Fibroblast of gingiva (primary cell): ENCODE measurements around the gene DENND5B.
"Not testable (repeated sequence)": the region's sequence is repeated elsewhere in the genome, so short reads cannot be mapped to it uniquely, and the experiment has no call there.

Experiments
- DNase-seq: peaks from one replicate; pipeline ENCODE4 v3.0.0-alpha.2; 2011; ENCODE audit warnings: low read depth

DENND5B gene

DNA sequence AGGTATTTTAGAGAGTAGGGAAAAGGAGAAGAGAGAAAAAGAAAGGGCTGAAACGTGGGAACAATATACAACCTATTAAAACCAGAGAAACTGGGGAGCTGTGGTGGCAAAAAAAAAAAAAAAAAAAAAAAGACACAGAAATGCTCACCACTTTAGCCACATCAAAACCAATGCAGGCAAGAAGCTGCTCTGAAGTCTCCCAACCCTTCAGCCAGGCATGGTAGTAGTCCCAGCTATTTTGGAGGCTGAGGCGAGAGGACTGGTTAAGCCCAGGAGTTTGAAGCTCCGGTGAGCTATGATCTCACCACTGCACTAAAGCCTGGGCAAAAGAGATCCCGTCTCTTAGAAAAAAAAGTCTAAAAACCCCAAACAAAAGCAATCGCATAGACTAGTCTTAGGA, 33.2 kb downstream of the DENND5B start:
- DNase-seq = no peak

DNA sequence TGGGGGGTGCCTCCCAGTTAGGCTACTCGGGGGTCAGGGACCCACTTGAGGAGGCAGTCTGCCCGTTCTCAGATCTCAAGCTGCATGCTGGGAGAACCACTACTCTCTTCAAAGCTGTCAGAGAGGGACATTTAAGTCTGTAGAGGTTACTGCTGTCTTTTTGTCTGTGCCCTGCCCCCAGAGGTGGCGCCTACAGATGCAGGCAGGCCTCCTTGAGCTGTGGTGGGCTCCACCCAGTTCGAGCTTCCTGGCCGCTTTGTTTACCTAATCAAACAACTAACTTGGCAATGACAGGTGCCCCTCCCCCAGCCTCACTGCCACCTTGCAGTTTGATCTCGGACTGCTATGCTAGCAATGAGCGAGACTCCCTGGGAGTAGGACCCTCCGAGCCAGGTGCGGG, 35.5 kb downstream of the DENND5B start:
- DNase-seq = not testable (repeated sequence)

DNA sequence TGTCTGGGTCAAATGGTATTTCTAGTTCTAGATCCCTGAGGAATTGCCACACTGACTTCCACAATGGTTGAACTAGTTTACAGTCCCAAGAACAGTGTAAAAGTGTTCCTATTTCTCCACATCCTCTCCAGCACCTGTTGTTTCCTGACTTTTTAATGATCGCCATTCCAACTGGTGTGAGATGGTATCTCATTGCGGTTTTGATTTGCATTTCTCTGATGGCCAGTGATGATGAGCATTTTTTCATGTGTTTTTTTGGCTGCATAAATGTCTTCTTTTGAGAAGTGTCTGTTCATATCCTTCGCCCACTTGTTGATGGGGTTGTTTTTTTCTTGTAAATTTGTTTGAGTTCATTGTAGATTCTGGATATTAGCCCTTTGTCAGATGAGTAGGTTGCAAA, 40.3 kb downstream of the DENND5B start:
- not testable (repeated sequence) for DNase-seq

DNA sequence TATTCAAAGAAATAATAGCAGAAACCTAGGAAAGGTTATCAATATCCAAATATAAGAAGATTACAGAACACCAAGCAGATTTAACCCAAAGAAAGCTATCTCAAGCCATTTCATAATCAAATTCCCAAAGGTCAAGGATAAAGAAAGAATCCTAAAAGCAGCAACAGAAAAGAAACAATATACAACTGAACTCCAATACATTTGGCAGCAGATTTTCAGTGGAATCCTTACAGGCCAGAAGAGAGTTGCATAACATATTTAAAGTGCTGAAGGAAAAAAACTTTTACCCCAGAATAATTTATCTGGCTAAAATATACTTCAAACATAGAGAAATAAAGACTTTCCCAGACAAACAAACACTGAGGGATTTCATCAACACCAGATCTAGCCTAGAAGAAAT, 54.3 kb downstream of the DENND5B start:
- DNase-seq = peak; percentile 72

DNA sequence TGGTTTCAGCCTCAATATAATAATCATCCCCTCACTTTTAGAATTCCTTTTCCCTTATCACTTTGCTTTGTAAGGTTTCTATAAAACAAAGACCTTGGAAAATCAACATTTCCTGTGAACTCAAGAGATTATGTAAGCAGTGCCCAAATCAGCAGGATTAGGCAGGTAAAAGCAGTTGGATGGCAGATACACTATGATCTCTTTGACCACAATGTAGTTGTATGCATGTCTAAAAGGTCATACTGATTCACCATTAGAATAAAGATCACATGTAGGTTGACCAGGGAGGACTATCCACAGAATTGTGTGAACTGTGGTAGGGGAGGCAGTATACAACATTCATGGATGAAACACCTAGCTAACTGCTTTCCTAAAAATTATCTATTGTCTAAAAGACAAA, 57.5 kb downstream of the DENND5B start:
- no peak for DNase-seq

DNA sequence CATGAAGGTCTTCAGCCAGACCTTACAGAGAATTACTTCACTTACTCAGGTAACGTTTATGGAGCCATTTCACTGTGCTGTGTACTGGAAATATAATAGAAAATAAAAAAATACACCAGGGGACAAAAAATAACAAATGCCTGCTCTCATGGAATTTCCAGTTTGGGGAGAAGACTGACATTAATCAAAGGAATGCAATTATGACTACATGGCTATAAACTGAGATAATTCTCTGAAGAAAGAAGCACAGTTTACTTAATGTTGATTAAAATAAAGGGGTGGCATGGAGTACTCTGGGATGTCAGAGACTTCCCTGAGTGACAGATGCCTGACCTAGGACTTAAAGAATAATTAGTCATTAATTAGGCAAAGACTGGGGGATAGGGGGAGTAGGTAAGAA, 59.0 kb downstream of the DENND5B start:
- DNase-seq = no peak

DNA sequence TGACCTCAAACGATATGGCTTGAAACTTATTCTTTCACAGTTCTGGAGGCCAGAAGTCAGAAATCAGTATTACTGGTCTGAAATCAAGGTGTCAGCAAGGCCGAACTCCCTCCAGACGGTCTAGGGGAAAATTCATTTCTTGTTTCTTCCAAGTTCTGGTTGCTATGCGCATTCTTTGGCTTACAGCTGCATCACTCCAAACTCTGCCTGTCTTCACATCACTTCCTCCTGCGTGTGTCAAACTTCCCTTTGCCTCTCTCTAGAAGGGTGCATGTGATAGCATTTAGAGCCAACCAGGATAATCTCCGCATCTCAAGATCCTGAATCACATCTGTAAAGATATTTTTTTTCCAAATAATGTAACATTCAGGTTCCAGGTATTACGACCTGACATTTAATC, 62.8 kb downstream of the DENND5B start:
- no peak for DNase-seq

DNA sequence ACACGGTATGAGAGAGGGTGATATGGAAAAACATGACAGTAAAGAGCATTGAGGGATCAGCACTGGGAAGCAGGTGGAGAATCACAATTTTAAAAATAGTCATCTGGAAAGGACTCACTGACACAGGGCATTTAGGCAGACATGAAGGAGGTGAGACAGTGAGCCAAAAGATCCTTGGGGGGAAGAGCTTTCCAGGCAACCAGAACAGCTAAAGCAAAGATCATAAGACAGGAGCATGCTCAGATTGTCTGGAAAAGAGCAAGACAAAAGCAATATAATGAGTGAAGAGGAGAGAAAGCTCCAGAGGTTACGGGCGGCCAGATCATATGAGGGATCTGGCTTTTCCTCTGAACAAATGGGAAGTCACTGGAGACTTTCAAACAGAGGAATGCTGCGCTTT, 63.9 kb downstream of the DENND5B start:
- DNase-seq = no peak

DNA sequence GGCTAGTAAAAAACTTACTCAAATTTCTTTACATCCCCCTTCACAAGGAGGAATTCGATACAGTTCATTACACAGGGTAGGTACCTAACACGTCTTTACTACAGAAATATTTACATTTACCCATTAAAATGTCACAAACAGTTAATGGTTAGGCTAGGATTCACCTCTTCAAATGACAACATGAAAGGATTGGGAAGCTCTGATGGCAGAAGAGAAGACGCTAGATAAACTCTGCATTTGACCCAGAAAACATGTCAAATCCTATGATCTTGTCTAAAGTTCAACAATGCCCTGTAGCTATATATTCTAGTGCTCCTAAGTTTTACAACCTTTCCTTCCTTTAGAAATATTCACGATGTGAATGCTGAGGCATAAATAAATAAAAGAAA, 64.8 kb downstream of the DENND5B start:
- no peak for DNase-seq

DNA sequence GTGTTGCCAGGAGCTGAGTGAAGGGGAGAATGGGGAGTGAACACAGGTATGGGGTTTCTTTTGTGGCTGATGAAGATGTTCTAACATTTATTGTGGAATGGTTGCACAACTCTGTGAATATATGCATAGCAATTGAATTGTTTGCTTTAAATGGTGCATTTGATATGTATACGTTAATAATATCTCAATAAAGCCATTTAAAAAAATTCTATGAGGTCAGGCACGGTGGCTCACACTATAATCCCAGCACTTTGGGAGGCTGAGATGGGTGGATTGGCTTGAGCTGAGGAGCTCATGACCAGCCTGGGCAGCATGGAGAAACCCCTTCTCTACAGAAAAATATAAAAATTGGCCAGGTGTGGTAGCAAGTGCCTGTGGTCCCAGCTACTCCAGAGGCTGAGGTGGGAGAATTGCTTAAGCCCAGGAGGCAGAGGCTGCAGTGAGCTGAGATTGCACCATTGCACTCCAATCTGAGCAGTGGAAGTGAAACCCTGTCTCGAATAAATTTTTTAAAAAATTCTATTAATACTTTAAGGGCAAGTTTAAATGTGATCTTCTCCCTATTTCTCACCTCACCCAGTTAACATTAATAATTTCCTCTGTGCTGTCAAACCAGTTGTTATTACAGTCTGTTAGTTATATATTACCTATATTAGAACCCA, 65.3 kb downstream of the DENND5B start:
- no peak for DNase-seq

DNA sequence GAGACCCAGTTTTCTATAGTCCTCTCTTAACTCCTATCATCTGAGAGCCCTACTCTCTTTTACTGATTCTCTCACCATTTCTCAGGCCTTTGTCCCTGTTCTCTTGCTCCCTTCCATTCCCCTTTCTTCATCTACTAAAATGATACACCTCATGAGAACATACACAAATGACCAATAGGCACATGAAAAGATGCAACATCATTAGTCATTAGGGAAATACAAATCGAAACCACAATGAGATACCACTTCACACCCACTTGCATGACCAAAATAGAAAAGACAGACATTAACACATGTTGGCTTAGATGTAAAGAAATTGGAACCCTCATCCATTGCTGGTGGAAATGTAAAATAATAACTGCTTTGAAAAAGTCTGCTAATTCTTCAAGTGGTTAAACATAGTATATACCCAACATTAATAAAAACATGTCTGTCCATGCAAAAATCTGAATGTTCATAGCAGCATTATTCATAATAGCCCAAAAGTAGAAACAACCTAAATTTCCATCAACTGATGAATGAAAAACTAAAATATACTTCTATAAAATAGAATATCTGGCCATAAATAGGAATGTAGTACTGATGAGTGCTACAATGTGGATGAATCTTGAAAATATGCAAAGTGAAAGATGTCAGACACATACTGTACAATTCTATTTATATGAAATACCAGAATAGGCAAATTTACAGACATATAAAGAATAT, 66.0 kb downstream of the DENND5B start:
- DNase-seq = peak; percentile 33

DNA sequence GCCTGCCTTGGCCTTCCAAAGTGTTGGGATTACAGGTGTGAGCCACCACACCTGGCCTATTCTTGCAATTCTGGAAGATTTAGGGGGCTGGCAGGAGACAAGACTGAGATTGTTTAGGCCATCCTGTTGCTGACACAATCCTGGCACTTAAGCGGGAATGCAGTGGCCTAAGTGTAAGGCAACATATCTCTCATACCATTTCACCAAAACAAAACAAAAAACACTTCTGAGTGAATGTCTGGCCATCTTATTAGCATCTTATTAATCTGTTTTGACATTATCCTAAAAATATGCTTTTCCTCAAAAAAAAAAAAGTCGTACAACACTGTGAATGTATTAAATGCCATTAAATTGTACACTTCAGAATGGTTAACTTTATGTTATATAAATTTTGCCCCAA, 67.6 kb downstream of the DENND5B start:
- DNase-seq = no peak

DNA sequence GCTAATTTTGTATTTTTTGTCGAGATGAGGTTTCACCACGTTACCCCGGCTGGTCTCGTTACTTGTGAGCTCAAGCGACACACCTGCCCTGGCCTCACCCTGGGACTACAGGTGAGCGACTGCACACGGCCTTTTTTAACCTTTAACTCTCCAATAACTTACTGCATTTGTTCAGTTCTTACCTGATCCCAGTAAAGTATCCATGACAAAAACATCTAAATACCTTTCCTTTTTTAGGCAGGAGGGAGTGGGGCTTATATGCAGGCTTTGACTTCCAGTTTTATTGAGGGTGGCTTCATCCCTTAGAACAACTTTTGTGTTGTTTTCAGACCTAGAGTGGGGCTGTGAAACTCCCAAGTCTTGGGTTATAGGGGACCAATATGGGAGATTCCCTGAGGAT, 68.3 kb downstream of the DENND5B start:
- no peak for DNase-seq

DNA sequence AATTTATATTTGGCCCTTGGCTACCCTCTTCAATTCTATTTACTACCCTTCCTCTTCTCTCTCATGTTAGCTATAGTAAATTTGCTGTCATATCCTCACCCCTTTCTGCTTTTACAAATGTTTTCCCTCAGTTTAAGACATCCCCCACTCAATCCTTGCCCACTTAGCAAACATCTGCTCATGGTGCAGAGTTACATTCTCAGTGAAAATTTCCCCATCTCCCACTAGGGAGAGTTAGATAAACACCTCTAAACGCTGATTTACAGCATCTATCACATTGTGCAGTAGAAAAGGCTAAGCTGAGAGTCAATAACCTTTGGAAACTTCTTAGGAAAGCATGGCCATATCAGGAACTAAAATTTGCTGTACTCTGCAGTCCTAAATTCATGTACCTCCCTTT, 69.0 kb downstream of the DENND5B start:
- DNase-seq = no peak

DNA sequence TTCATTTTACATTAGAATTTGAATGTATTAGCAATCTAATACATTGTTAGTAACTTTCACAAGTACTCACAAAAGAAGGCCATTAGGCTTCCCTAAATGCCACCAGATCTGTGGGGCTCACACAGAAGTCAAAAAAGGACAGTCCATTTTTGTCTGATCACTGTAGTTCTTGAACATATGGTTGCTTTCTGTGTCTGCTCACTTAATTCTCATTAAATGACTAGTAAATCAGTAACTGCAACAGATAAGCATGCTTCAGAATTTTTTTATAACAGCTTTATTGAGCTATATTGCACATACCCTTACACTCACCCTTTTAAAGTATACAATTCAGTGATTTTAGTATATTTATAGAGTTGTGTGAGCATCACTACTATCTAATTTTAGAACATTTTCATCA, 71.4 kb downstream of the DENND5B start:
- DNase-seq = no peak

DNA sequence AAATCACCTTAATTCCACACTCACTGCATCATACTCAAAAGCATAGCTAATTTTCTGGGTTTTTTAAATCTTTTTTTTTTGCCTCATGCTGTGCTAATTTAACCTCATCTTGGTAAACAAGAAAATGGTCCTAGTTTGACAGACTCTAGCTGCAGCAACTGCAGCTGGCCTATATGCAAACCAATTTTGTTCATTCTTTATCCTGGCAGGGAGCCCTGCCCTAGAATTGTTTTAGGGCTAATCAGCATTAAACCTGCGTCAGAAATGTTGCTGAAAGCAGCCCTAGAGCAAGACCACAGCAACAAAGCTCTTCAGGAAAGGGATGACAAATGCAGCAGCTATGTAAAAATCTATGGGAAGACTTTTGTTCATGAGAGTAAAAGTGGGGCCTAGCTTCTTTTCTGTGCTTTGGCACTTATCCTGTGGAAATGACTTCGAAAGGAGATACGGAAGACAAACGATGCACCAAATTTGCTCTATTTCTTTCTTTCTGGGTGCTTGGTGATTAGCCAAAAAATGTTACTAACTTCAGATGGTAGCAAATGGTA, 72.2 kb downstream of the DENND5B start:
- peak; percentile 98 for DNase-seq

DNA sequence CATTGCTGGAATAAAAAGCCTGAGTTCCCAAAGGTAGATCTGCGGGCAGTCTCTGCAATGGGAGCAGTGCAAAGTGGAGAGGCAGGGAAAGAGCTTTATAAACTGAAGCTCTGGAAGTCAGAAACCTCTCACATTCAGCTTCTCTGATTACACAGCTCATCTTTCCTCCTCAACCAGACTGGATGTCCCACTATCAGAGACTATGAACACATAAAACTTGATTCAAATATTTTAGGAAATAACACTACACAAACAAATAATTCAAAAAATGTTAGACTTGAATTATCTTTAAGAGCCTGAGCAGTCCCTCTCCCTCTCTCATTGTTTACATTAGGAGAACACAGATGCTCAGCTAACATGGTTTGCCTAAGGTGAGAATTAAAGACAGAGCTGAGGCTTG, 72.9 kb downstream of the DENND5B start:
- DNase-seq = peak; percentile 44

DNA sequence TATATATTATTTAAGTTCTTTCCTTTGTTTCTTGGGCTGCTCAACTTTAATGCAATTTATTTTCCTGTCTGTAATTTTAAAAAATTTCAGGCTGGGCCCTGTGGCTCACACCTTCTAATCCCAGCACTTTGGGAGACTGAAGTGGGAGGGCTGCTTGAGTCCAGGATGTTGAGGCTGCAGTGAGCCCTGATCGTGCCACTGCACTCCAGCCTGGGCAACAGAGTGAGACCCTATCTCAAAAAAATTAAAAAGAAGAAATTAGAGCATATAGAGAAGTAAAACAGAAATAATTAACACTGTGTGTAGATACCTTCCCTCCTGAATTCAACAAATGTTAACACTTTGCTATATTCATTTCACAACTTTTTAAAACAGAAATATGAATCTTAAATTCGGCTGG, 74.2 kb downstream of the DENND5B start:
- no peak for DNase-seq

DNA sequence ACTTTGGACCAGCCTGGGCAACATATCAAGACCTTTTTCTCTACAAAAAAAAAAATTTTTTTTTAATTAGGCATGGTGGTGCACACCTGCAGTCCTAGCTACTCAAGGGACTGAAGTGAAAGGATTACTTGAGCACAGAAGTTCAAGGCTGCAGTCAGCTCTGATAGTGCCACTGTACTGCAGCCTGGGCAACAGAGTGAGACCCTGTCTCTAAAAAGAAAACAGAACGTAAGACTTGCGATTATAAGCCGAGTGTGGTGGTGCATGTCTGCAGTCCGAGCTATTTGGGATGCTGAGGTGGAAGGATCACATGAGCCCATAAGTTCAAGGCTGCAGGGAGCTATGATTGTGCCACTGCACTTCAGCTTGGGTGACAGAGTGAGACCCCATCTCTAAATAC, 76.0 kb downstream of the DENND5B start:
- DNase-seq = no peak

DNA sequence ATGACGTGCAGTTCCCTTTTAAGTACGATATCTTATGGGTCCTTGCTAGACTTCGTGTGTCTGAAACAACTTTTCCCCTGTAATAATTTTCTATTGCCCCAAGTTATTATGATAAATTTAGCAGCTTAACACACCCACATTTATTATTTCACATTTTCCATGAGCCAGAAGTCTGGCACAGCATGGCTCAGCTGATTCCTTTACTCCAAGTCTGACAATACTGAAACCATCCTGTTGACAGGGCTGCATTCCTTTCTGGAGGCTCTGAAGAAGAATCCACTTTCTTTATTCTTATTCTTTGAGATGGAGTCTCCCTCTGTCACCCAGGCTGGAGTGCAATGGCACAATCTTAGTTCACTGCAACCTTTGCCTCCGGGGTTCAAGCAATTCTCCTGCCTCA, 80.9 kb downstream of the DENND5B start:
- no peak for DNase-seq

DNA sequence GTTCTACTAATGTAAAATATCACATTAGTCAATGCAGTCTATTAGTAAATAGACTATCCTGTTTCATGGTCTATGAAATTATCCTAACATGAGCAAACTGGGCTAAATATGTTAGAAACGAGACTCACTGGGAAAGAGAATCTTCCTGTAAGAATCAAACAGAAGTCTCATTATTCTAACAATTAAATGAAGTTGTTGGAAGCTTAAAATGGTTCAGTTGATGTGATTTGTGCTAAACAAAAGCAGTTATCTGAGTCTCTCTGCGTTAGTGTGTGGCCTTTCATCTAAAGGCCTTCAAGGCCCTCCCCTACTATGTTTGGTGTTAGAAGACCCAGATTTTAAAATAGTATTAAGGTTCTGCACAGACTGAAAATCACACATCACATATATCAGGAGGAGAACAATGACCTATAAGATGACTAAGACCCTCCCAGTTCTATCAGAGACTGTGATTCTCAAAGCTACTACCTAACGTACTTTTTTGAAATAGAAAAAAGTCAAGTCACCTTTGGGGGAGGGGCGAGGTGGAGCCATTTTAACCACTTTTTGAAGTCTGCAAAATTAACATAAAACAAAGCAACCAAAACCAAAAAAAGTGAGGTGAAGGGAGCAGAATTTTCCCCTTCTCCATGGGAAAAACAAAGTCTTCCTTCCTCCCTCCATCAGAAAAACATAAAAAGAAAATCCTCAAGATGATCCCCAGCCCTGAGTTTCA, 82.3 kb downstream of the DENND5B start:
- no peak for DNase-seq

DNA sequence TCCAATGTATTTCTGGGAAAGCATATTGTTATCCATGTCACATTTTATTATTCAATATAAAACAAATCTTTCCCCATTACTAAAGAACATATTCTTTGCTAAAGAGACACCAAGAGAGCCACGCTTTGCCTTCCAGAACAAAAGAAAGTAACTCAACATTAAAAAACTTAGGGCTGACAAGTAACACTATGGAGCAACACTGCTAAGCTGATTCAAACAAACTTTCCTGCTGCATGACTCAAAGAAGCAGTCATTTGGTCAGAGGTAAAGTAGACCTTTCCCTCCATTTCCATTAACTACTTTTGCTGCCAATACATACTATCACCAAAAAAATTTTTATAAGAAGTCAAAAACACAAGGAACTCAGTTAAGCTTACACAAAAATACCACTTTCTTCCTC, 83.0 kb downstream of the DENND5B start:
- DNase-seq = peak; percentile 36
